Adipocyte (in vitro differentiated cells): ENCODE results near the gene SHANK2.

Source experiments
- DNase-seq: peaks from one replicate; pipeline ENCODE4 v3.0.0-alpha.2; 2015; ENCODE audit warnings: low read depth
- H3K27me3 ChIP-seq: replicated peaks from 2 replicates; pipeline ENCODE4 v1.7.0; 2013; ENCODE audit warnings: mild to moderate bottlenecking, low read length, moderate library complexity; ENCODE audit not compliant: control insufficient read depth, insufficient read depth
- H3K36me3 ChIP-seq: 2 replicates; pipeline ENCODE4 v1.7.0; 2013; ENCODE audit warnings: low read length, mild to moderate bottlenecking, moderate library complexity; ENCODE audit not compliant: control insufficient read depth, insufficient read depth, severe bottlenecking
- H3K4me1 ChIP-seq: 2 replicates; pipeline ENCODE4 v1.7.0; 2013; ENCODE audit warnings: mild to moderate bottlenecking, low read length, moderate library complexity; ENCODE audit not compliant: control insufficient read depth, insufficient read depth
- H3K4me3 ChIP-seq: 2 replicates; pipeline ENCODE4 v1.7.0; 2013; ENCODE audit warnings: mild to moderate bottlenecking, low read length, moderate library complexity
- H3K9ac ChIP-seq: 2 replicates; pipeline ENCODE4 v1.7.0; 2013; ENCODE audit warnings: mild to moderate bottlenecking, low read length, moderate library complexity
- H3K9me3 ChIP-seq: 2 replicates; pipeline ENCODE4 v1.7.0; 2013; ENCODE audit warnings: mild to moderate bottlenecking, low read length, moderate library complexity; ENCODE audit not compliant: control insufficient read depth

The SHANK2 gene

DNA sequence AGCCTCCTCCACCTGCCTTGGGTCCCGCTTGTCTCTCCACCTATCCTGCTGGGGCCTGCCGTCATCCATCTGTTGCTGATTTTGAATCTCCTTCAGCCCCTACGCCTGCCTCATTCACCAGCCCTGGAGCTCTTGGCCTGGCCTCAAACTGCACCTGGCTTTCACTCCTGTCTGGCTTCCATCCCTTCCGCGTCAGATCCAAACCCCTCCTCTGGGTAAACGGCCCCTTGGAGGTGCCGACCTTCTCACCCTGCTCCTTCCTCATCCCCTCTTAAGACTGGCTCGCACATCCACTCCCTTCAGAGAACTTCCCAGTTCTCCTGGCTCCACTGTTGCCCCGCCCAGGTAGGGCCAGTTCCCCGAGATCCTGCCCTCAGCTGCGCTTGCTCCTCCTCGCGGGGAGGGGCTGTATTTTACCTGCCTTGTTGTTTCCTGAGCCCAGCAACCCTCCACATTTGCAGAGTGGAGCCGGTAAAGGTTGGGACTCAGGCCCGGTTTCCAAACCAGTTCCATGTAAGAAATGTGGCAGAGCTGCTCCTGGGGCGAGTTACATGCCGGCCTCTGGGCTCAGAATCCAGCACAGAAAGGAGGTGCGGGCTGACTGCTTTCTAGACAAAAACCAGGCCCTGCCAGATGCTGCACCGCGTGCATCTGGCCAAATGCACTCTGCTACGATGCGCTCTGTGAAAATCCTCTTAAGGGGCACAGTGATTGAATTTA lies 13.9 kb upstream of the SHANK2 start:
- H3K36me3 ChIP-seq: no peaks in the 10 kb centered on the region
- H3K4me3 ChIP-seq: no peak overlapping the region
- peaks cover 7% of the 10 kb centered on the region for H3K4me1 ChIP-seq
- peaks cover 36% of the 10 kb centered on the region for H3K27me3 ChIP-seq
- no peaks in the 10 kb centered on the region for H3K9me3 ChIP-seq
- no peak overlapping the region for H3K9ac ChIP-seq
- DNase-seq: no peak

DNA sequence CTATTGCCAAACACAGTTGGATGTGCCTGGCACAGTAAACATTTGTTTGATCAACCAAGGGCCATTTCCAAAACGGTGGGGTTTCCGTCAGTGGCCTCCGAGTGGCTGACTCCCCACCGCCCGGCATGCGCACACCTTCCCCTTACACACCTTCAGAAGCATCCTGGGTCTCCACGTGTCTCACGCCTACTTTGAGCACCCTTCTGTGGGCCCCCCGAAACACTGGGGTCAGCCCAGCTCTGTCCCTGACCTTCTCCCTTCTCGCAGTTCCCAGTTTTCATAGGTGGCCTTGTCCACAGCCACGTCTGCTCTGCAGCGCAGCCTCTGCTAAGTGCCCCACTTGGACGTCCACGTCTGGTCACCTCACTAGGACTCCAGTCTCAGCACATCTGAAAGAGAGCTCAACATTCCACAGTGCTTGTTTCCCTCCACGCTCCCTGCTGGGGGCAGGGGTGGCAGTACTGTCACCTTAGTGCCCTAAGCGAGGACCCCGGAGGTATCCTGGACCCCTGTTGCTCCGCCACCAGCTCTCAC lies 13.2 kb upstream of the SHANK2 start:
- H3K9ac ChIP-seq: no peak overlapping the region
- no peak for DNase-seq
- no peak overlapping the region for H3K4me3 ChIP-seq
- H3K4me1 ChIP-seq: peaks cover 7% of the 10 kb centered on the region
- H3K9me3 ChIP-seq: no peaks in the 10 kb centered on the region
- peaks cover 36% of the 10 kb centered on the region for H3K27me3 ChIP-seq
- H3K36me3 ChIP-seq: no peaks in the 10 kb centered on the region

DNA sequence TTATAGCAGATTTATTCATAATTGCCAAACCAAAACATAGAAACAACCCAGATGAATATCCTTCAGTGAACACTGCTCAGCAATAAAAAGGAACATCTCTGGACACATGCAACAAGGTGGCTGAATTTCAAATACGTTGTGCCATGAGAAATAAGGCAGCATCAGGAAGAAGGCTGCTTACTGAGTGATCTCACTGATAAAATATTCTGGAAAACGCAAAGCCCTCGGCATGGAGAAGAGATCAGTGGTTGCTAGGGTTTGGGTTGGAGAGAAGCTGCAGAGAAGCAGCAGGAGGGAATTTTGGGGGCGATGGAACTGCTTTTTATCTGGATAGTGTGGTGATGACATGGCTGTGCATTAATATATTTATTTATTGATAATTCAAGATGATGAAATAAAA lies 11.0 kb upstream of the SHANK2 start:
- no peak overlapping the region for H3K9ac ChIP-seq
- H3K9me3 ChIP-seq: peaks cover 3% of the 10 kb centered on the region
- H3K4me1 ChIP-seq: no peaks in the 10 kb centered on the region
- H3K27me3 ChIP-seq: peaks cover 34% of the 10 kb centered on the region
- no peak overlapping the region for H3K4me3 ChIP-seq
- DNase-seq: peak; percentile 18
- no peaks in the 10 kb centered on the region for H3K36me3 ChIP-seq

DNA sequence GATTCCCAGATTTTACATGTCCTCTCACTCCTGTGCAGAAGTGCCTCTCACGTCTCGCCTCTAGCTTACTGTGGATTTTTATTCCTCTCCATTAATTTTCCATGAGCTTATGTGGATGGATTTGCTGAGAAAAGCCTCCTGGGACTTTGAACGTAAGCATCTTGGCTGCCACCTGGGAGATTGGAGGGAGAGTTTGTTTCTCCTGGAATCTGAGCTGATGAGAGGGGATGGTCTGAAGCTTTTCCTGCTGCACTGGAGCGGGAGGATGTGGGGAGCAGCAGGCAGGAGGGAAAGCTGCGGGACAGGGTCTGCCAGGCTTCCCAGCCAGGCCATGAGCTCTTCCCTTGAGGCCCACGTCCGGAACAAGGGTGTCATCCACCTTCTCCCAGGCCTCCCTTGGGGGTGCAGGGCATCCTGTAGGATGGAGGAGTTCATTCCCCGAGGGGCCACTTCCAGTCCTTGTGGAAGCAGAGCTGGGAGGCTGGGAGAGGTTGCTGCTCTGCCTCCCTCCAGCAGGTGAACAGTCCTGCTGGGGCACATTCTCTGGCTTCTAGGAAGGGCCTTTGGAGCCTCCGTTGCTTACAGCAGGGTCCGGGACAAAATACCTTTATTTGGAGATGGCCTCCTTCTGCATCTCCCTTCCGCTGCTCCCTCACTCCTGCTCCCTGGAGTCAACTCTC lies 3.6 kb upstream of the SHANK2 start:
- Histone ChIP-seq H3K4me3 (no peak overlapping the region), H3K36me3 (no peaks in the 10 kb centered on the region), H3K9ac (no peak overlapping the region), H3K27me3 (peaks cover 6% of the 10 kb centered on the region), H3K9me3 (peaks cover 7% of the 10 kb centered on the region), H3K4me1 (peaks cover 17% of the 10 kb centered on the region)
- no peak for DNase-seq

DNA sequence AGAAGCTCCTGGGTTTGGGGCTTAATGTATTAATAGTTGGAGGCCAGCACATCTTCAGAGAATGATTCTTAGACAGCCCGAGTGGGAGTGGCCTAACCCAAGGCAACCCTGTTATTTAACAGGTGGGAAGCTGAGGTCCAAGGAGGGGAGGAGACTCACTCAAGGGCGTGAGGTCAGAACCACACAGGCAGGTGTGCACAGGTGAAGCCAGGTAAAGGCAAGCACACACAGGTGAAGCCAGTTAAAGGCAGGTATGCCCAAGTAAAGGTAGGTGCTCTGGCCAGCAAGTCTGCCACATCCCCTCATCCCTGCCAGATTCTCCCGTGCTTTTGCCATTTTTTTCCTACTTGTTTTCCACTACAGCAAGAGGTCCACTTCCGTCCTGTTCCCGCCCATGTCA lies 2.9 kb upstream of the SHANK2 start:
- no peak overlapping the region for H3K9ac ChIP-seq
- H3K9me3 ChIP-seq: peaks cover 7% of the 10 kb centered on the region
- H3K4me1 ChIP-seq: peaks cover 21% of the 10 kb centered on the region
- H3K27me3 ChIP-seq: peaks cover 6% of the 10 kb centered on the region
- H3K4me3 ChIP-seq: no peak overlapping the region
- DNase-seq: no peak
- H3K36me3 ChIP-seq: no peaks in the 10 kb centered on the region

DNA sequence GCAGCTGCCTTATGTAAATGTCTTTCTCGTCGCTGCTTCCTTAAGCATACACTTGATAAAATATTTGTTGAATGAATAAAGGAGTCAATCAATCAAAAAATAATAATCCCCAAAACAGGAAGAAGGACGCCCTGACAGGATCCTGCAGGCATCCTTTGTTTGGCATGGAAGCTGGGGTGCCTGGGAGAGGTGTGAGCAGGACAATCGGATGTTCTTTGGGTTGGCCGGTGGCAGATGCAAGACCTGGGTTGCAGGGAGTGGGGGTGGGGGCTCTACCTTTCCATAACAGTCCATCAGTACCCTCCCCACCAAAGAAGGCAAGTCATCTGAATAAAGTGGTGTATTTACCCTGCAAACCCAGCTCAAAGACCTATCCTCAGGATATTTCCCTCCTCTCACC lies 1.4 kb upstream of the SHANK2 start:
- no peak overlapping the region for H3K9ac ChIP-seq
- peaks cover 21% of the 10 kb centered on the region for H3K4me1 ChIP-seq
- H3K36me3 ChIP-seq: no peaks in the 10 kb centered on the region
- peaks cover 7% of the 10 kb centered on the region for H3K9me3 ChIP-seq
- peaks cover 6% of the 10 kb centered on the region for H3K27me3 ChIP-seq
- H3K4me3 ChIP-seq: no peak overlapping the region
- no peak for DNase-seq

DNA sequence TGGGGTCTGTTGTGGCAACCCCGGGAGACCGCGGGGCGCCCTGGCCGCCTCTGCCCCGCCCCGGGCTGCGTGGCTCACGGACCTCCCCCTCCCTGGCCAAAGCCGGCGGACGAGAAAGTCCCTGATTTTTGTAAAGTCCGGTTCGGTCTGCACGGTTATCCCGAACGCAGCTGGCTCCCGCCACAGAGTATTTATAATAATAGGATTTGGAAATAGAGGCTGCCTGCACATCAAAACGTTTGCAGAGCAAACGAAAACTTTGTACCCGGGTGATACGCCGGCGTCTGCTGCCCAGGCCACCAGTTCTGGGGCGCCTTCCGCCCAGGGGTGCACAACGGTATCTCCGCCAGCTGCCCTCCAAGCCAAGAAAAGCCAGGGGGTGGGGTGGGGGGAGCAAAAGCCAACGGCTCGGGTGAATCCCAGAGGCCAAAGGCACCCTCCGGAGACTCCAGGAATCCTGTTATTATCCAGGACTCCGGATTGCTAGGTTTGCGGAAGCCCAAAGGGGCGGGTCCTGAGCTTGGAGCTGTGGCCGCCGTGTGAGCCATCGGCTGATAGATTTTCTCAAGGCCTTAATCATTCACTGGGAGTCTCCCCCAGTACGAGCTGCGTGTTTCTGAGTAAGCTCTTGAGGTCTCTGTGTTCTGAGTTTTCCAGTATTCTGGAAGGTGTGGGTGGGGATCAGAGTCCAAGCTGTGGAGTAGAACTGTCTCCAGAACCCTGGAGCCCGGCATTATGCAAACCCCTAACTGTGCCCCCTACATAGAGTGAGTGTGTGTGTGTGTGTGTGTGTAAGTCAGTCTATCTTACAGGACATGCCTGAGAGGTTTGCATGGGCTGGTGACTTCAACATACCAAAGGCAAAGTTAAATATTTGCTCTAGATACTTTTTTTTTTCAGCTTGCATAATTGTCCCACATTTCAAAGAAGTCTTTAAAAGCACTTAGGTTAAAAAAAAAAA lies 673 bp upstream of the SHANK2 start:
- H3K9me3 ChIP-seq: no peaks in the 10 kb centered on the region
- peaks cover 23% of the 10 kb centered on the region for H3K4me1 ChIP-seq
- peak overlapping the region; percentile 85 for H3K4me3 ChIP-seq
- DNase-seq: peak; percentile 53
- peaks cover 6% of the 10 kb centered on the region for H3K27me3 ChIP-seq
- H3K9ac ChIP-seq: peak overlapping the region; percentile 74
- H3K36me3 ChIP-seq: no peaks in the 10 kb centered on the region

DNA sequence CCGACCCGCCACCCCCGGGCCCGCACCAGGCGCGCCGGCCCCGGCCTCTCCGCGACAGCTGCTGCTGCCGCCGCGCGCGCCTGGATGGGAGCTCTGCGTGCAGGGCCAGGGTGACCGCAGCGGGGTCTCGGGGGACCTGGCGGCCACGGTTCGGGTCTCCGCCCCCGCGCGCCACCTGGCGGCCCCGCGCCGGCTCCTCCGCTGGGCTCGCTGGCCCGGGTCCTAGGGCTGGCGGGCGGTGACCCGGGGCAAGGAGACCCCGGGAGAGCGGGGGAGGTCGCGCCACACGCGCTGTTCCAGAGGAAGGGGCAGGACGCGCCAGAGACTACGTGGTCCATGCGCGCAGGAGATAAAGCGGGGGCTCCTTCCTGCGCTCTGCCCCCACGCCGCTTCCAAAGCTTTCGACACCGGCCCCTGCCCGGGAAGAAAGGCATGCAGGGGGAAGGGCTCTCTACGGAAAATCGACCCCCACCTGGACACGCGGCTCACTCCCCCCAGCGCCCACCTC lies 562 bp downstream of the SHANK2 start:
- peak overlapping the region; percentile 78 for H3K9ac ChIP-seq
- H3K36me3 ChIP-seq: no peaks in the 10 kb centered on the region
- no peaks in the 10 kb centered on the region for H3K9me3 ChIP-seq
- peaks cover 34% of the 10 kb centered on the region for H3K4me1 ChIP-seq
- peak; percentile 52 for DNase-seq
- peak overlapping the region; percentile 85 for H3K4me3 ChIP-seq
- peaks cover 6% of the 10 kb centered on the region for H3K27me3 ChIP-seq

DNA sequence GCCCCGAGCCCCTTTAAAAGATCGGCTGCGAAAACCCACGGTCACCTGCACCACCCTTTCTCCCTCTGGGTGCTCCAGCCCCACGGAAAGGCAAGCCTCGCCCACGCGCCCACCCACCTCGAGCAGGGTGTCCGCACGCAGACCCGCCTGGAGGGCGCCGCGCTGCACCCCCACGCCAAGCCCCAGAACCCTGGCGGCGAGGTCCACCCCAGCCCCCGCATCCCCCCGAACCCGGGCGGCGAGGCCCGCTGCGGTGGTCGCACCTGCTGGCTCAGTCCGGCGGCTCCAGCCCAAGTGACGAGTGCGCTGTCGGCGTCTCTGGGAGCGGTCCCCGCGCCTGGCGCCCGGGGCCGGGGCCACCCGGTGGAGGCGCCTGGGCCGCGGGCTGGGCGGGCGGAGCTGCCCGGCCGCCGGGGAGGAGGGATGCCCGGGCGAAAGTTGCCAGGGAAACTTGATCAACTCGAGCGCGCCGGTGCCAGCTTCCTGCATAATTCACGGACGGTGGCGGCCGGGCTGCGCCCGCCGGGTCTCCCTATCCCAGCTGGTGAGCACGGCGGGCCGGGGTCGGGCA lies 1.1 kb downstream of the SHANK2 start:
- no peaks in the 10 kb centered on the region for H3K9me3 ChIP-seq
- DNase-seq: peak; percentile 51
- peaks cover 6% of the 10 kb centered on the region for H3K27me3 ChIP-seq
- peak overlapping the region; percentile 78 for H3K9ac ChIP-seq
- H3K4me3 ChIP-seq: peak overlapping the region; percentile 85
- H3K36me3 ChIP-seq: no peaks in the 10 kb centered on the region
- H3K4me1 ChIP-seq: peaks cover 34% of the 10 kb centered on the region

DNA sequence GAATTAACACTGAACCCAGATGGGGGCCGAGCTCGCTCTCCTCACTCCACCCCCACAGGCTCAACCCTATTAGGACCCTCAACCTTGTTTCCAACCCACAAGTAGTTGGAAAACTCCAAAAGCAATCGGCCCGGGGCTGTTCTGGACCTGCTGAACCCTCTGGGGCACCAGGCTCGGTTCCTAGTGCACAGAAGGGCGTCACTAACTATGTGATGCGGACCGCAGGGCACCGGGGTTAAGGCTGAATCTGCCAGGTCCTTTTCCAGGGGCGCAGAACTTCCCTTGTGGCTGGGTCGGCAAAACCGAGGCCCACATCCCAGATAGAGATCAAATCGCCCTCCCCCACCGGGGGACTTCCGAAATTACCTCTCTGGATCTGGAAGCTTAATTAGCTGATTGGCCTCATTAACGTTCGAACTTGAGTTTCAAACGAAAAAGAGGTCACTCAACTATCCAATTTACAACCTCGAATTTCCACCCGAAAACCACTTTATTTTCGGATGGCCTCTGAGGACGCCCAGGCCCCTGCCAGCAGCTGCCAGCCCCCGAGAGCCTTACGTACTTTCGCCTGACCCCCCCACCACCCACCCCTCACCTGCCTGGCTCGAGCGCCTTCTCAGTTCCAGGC lies 1.7 kb downstream of the SHANK2 start:
- peaks cover 34% of the 10 kb centered on the region for H3K4me1 ChIP-seq
- peak overlapping the region; percentile 78 for H3K9ac ChIP-seq
- DNase-seq: no peak
- H3K4me3 ChIP-seq: peak overlapping the region; percentile 85
- H3K36me3 ChIP-seq: no peaks in the 10 kb centered on the region
- no peaks in the 10 kb centered on the region for H3K9me3 ChIP-seq
- peaks cover 1% of the 10 kb centered on the region for H3K27me3 ChIP-seq
